Daoy (cell line): Measurements from ENCODE around the gene C2CD4B. TPM values are rescaled to one million over a fixed set of nuclear protein-coding genes. Genes with fewer than 3 reads are reported as not detected.

Experiments used
- DNase-seq: peaks from one replicate; pipeline ENCODE4 v3.0.0-alpha.2; 2015; ENCODE audit warnings: low read depth
- total RNA-seq: library from RNA; depleted of rRNA; stranded (reverse); fragments of >200 nt; shearing (Covaris generic); gene quantifications from 2 replicates; pipeline ENCODE4 v1.2.3, GENCODE V29; 2014; rRNA removed

C2CD4B gene
- total RNA-seq, 1 experiment from 2014 or later: not detected

DNA sequence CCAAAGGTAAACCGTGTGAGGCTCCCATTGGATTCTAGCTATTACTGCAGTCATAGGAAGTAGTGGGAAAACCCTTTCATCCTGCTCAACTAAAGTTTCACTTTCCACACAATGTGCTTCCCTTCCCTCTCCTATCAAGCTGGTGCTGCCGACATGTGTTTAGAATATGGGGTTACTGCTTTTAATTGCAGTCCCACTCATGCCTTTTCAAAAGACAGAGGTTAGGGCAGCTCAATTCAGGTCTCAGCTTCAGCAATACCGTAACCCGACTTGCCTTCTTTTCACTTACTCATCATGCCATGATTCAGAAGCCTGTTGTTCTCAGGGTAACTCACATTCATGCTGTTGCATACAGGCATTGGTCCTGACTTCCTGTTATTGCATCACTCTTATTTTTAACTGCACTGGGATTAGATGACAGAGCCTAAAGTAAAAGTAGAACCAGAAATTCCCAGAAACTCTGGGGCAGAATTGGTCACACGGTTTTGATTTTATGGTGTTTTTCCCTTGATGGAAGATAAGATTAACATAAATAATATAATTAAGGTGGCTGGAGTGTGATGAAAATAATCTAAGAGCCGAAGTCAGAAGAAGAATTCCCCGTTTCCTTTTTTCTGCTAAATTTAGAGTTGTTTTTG, 45.7 kb downstream of the C2CD4B start:
- DNase-seq: peak; percentile 89

DNA sequence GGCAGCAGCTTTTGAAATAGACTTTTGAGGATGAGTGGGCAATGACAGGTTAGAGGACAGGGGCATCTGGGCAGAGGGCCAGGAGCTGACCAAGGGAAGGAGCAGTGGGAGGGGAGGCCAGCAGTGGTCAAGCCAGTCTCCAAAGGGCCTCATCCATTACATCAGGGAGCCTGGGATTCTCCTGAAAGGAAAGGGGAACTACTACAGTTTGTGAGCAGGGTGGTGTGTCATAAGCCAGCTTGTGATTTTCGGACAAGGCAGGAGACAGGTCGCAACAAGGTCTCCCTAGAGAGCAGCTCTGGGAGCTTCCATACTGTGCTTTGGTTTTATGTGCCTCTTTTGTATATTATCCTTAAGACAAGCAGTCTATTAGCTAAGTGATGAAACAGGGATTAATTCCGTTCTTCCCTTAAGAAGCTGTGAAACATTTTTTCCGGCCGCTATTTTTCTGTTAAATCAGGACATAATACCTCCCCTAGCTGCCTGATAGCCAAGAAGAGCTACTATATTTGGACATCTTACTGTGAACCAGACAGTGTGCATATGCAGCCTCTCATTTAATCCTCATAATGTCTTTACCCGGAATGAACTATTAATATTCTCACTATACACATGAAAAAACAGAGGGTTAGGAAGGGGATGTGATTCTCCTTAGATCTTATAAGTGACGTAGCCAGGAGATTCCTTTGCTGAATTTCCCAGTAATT, 46.4 kb downstream of the C2CD4B start:
- no peak for DNase-seq

DNA sequence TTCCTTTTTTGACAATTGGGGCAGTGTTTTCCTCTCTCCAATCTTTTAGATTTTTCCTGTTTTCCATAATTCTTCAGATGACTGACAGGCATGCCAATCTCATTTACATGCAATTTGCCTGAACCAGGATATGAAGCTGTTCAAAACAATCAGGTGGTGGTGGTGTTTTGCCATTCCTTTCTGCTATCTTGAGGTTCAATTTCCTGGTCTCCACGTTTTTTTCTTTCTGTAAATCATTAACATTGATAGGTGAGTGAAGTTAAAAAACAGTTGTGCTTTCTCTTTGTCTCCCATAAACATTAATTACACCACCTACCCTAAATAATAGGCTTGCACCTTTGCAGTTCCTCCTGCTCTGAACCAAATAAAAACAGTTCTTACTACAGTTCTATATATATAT, 49.2 kb downstream of the C2CD4B start:
- DNase-seq: no peak

Other genes with a start within 250 kb of the C2CD4B start
- 11.6 and 11.7 TPM in 2 replicates for gene VPS13C, start 104.8 kb downstream of the C2CD4B start, total RNA-seq
- gene C2CD4A, start 98.3 kb downstream of the C2CD4B start, total RNA-seq: not detected in 2 replicates
- gene TLN2, start 225.3 kb upstream of the C2CD4B start, total RNA-seq: 14.9 and 36.0 TPM in 2 replicates